ENCODE results near the gene CADPS2. TPM values are rescaled to one million over a fixed set of nuclear protein-coding genes. Genes with fewer than 3 reads are reported as not detected.
A peak's percentile ranks its signal among the peaks of the same experiment; 100 is the strongest.

CADPS2 gene
- total and polyA plus RNA-seq, 2 of the 8 experiments (the other 6 are each of a cell fraction or from before 2014, with no cell fraction given) = 8.9 to 22.3 TPM

DNA sequence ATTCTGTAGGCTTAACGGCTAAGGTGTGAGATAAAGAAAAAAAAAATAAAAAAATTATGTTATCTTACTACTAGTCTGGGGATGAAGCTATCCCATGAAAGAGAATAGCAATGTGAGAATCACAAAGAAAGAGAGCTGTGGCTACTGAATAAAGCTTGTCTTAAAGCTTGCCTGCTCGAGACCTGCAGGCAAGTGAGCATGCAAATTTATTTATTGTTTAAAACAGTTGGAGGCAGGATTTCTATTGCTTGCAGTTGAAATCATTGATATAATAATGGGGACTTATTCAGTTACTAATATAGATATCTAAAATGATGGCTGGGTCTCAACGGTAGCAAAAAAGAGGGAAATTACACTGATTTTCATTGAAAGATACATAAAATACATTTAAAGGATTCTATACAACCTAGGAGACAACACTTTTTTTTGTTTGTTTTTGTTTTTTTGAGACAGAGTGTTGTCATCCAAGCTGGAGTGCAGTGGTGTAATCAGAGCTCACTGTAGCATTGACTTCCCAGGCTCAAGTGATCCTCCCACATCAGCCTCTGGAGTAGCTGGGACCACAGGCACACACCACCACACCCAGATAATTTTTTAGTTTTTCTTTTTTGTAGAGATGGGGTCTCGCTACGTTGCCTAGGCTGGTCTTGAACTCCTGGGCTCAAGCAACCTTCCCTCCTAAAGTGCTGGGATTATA is 437.2 kb downstream of the CADPS2 start:
- Histone ChIP-seq H3K4me2 (ENCODE audit: insufficient read depth in 1 of 2, low read depth in 2 of 2, low read length in 2 of 2) (peak overlapping the region in 1 of 2 experiments; percentile 52; a peak in 2 of 4 replicates), H3K14ac (ENCODE audit: insufficient read length) (no peak overlapping the region), H3K9me3 (ENCODE audit: insufficient read depth in 2 of 2, low read depth in 1 of 2, low read length in 1 of 2) (peaks cover 3 to 4% of the 10 kb centered on the region in 2 experiments; a peak in 2 of 4 replicates), H3K23me2 (ENCODE audit: low read depth, low read length) (no peaks in the 10 kb centered on the region), H4K20me1 (replicated peaks in 1 of 2; ENCODE audit: control insufficient read depth in 1 of 2, insufficient read depth in 2 of 2, low read length in 2 of 2) (no peaks in the 10 kb centered on the region), H3K4me1 (replicated peaks in 1 of 4; ENCODE audit: control insufficient read depth in 3 of 4, insufficient read depth in 4 of 4, low read length in 3 of 4) (peaks cover 0 to 9% (median 8%) of the 10 kb centered on the region in 4 experiments; a peak in 6 of 7 replicates), H3K56ac (replicated peaks; ENCODE audit: insufficient read length, low read depth, low read length) (no peak overlapping the region), H3K23ac (ENCODE audit: insufficient read length) (no peak overlapping the region), H4K5ac (ENCODE audit: insufficient read length, low read depth, low read length) (peak overlapping the region; percentile 99), H3K79me1 (ENCODE audit: low read depth, low read length) (no peaks in the 10 kb centered on the region), H3K4me3 (ENCODE audit: extremely low read depth in 1 of 4, insufficient read depth in 2 of 4, low read depth in 3 of 4, low read length in 4 of 4) (peak overlapping the region in 1 of 4 experiments; percentile 5; a peak in 1 of 8 replicates), H4K91ac (replicated peaks; ENCODE audit: insufficient read length, low read length) (no peak overlapping the region), H3K18ac (ENCODE audit: extremely low read depth, low read length) (peak overlapping the region; percentile 36), H4K8ac (ENCODE audit: extremely low read depth, insufficient read depth, low read length) (no peak overlapping the region), H2BK12ac (ENCODE audit: low read depth, low read length) (peak overlapping the region; percentile 94), H2BK20ac (ENCODE audit: low read length) (peak overlapping the region; percentile 66; the same call in 1 of the 2 replicates), H3K27ac (ENCODE audit: low read depth, low read length) (peak overlapping the region; percentile 16; the same call in 1 of the 2 replicates), H3K4ac (replicated peaks; ENCODE audit: insufficient read length, low read depth, low read length) (no peak overlapping the region), H3K79me2 (ENCODE audit: control insufficient read depth in 1 of 2, insufficient read depth in 2 of 2, low read length in 2 of 2) (no peaks in the 10 kb centered on the region), H2BK120ac (replicated peaks; ENCODE audit: low read depth, low read length) (peak overlapping the region; percentile 69), H3K9ac (replicated peaks in 1 of 4; ENCODE audit: extremely low read depth in 1 of 4, low read depth in 3 of 4, low read length in 3 of 4) (no peak overlapping the region), H3K36me3 (ENCODE audit: control insufficient read depth in 2 of 4, insufficient read depth in 4 of 4, low read length in 3 of 4) (peaks cover 0 to 12% (median 2%) of the 10 kb centered on the region in 4 experiments; a peak in 2 of 8 replicates), H2BK5ac (ENCODE audit: low read depth, low read length) (peak overlapping the region; percentile 83; the same call in 1 of the 2 replicates), H3K27me3 (replicated peaks in 1 of 4; ENCODE audit: control insufficient read depth in 3 of 4, extremely low read depth in 1 of 4, insufficient read depth in 3 of 4, low read length in 3 of 4) (no peaks in the 10 kb centered on the region), H2AK5ac (ENCODE audit: low read depth, low read length) (no peak overlapping the region), H2AFZ (ENCODE audit: low read length) (no peak overlapping the region), H2BK15ac (ENCODE audit: low read length) (no peak overlapping the region)
- ChIA-PET POLR2A (ENCODE audit: partially characterized antibody) (no interaction called here), CTCF (ENCODE audit: partially characterized antibody) (interaction anchor here (0.6 to 1.4 kb wide), 6 partner anchors 9 to 87 kb away, joined by 3 to 9 read pairs (median 3); no protein-coding TSS in a partner anchor)
- FAIRE-seq (no peak), DNase-seq (ENCODE audit: low read depth in 1 of 2, low spot score in 2 of 2) (no peak)
- WGBS, 2 experiments (ENCODE audit: extremely low coverage in 1 of 2, insufficient coverage in 1 of 2, insufficient read length in 1 of 2, insufficient replicate concordance in 2 of 2, low coverage in 1 of 2, low lambda C conversion rate in 2 of 2, missing lambda C conversion rate in 1 of 2) = 41% methylated on average over 5 of the region's 5 CpGs; no CpG with 5 or more reads in 1 of the 2 experiments

Measured in H1 (cell line).